HG03558 (cell line): ENCODE results near the gene SERINC5.

ENCODE experiments used
- ATAC-seq: cut with Tn5 transposase; IDR thresholded peaks from one replicate; pipeline ENCODE4 v1.9.1; 2021; ENCODE audit warnings: moderate number of reproducible peaks; ENCODE audit not compliant: unreplicated experiment; ENCODE audit errors: extremely low read depth

The SERINC5 gene

GRCh38 chr5:80255431-80255810 is 427 bp downstream of the SERINC5 start:
- peak; percentile 16 for ATAC-seq

GRCh38 chr5:80254767-80255430 is 949 bp downstream of the SERINC5 start:
- no peak for ATAC-seq

GRCh38 chr5:80251636-80252035 is 4.2 kb downstream of the SERINC5 start:
- ATAC-seq: no peak

DNA sequence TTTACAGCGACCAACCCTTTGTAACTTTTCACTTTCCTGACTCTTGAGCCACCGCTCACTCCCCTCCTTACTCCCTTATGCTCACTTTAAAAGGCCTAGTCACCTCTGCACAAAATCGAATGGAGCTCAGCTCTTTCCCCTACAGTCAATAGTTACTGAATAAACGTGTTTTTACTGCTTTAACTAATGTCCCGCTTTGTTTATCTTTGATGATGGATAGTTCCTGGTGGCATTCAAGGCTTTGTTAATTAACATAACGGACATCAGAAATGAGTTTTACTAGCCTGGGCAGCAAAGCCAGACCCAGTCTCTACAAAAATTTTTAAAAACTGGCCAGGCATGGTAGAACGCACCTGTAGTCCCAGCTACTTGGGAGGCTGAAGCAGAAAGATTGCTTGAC is 5.0 kb downstream of the SERINC5 start:
- no peak for ATAC-seq

DNA sequence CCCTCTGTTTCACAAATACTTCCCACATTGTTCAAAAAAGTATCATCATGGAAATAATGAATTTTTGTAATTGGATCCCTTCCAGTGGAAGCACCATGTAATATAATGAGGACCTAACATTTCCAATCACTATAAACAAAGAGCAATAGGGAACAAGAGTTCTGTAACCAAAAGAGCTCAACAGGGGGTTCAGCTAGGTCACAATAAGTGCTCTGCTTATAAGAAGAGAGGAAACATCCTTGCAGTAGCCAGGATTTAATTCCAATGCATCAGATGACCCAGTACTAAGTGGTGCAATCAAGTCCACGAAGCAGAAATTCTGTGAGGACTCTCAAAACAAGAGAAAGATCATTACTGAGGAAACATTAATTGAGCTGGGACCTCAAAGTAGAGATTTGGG is 5.9 kb downstream of the SERINC5 start:
- no peak for ATAC-seq

DNA sequence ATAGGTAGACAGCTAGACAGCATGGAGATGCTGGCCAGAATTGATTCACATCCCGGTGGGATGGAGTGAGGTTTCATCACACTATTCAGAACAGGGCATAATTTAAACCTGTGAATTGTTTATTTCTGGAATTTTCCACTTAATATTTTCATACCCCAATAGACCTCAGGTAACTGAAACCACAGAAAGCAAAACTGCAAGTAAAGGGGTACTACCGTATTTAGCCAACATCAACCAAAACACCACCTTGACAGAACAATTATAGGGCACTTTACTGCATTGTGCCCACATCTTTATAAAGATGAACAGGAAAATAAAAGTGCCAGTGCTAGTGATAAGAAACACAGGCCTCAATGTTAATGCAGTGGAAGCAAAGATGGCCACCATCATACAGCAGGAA is 7.5 kb downstream of the SERINC5 start:
- no peak for ATAC-seq

- ATAC-seq: peak; percentile 63
These were observed 8.7 kb downstream of the SERINC5 start for GRCh38 chr5:80246995-80247729.

- no peak for ATAC-seq
These were observed 9.7 kb downstream of the SERINC5 start for GRCh38 chr5:80246001-80246758.

DNA sequence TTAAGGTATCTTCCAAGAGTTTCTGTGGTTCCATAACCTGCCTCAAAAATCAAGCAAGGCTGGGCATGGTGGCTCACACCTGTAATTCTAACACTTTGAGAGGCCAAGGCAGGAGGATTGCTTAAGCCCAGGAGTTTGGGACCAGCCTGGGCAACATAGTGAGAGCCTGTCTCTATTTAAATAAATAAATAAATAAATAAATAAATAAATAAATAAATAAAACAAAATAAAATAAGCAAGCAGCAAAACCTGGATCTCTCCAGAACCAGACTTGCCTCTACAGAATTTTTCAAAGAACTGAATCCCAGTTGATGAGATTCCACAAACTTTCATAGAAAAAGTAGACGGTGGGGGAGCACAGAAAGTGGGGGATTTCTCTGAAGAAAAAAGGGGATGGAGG is 12.3 kb downstream of the SERINC5 start:
- no peak for ATAC-seq

DNA sequence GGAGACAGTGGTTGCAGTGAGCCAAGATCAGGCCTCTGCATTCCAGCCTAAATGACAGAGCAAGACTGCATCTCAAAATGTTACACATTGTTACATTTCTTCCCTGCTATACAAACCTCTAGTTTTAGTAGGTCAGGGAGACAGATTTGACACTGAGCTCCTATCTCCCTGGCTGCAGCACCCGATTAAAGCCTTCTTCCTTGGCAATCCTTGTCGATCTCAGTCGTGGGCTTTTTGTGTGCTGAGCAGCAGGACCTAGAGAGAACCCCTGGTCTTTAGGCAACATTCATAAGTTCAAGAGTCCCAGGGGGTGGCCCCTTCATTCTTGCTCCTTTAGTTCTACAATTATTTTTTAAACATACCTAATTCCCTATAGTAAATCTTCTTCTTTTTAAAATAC is 13.0 kb downstream of the SERINC5 start:
- no peak for ATAC-seq

GRCh38 chr5:80240368-80240986 is 15.4 kb downstream of the SERINC5 start:
- ATAC-seq: no peak

DNA sequence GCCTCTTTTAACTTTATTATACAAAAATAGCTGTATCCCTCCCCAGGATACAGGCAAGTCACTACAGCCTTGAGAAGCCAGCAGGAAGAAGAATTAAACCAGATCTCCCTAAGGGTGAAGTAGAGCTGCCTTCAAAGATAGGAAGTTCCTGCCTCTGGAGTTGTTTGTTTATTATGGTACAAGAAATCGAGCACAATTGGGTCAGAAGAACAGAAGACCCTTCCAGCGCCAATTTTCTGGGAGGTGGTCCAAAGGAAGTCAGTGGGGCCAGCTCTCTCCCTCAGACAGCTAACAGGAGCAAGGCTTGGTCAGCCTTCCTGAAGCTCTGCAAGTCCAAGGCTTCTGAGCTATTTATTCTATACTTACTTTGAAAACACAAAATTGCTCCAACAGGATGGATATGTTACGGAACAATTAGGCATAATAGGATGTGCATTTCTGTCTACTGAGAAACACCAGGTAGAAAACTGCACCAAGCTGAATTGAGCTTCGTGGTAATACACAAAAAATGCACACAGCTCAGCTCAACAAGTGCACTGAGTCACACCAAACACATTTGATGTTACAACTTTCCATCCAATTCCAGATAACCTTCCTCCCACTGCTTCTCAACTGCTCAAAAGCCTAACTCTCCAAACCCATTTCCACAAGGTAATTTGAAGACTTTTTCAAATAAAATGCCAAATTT is 16.0 kb downstream of the SERINC5 start:
- ATAC-seq: no peak

DNA sequence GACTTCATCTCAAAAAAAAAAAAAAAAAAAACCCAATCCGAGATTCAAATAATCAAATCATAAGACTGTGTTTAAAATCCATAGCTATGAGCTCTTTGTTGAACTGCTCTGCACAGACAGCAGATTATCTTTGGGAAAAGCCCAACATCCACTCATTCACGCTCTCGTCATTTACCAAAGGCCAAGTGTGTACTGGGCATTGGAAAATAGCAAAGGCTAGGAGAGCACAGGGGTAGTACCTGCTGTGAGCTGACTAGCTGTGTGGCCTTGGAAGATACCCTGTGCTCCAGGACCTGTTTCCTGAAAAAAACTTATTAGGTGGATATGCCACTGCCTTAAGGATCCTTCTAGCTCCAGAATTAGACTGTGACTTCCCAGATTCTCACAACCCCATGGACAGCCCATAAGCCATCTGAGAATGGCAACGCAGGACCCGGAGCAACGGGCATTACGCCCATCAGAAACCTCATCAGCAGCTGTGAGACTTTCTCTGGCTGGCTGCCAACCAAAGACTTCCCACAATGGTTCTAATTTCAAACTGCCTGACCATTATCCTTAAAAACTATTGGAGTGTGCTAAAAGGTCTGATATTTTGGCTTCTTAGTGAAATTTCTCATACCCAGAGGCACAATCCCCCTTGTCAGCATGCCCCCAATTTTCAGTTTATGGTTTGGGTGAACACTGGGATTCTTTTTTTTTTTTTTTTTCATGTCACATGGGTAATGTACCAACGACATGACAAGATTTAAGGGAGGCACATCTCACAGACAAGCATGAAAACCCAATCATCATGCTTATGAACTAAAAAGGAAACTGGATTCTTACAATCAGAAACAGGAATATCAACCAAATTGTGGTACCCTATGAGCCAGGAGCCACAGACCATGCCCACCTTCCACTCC is 16.8 kb downstream of the SERINC5 start:
- ATAC-seq: no peak

DNA sequence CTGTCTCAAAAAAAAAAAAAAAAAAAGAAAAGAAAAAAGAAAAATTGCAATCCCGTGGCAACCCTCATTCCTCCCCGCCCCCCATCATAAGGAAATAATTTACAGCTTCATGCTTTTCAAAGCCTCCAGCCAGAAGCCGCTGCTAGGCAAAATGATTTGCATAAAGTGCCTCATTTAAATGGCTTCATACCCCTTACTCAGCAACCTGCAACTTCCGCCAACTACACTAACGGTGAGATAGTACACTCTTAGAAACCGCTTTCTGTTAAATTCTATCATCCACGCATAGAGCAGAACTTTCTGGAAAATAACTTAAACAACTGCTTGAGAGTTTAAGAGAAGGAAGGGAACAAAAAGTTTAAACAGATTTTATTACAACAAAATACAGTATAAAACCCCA is 17.8 kb downstream of the SERINC5 start:
- ATAC-seq: no peak

DNA sequence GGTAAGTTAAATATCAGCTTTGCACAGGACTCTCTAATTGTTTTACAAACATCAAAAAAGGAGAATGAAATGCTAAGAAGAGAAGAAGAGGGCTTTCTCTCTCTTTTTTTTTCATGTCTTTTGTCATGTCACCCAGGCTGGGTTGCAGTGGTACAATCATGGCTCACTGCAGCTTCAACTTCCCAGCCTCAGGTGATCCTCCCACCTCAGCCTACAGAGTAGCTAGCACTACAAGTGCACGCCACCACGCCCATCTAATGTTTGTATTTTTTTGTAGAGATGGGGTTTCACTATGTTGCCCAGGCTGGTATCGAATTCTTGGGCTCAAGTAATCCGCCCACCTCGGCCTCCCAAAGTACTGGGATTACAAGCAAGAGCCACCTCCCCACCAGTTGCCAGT is 18.6 kb downstream of the SERINC5 start:
- no peak for ATAC-seq

DNA sequence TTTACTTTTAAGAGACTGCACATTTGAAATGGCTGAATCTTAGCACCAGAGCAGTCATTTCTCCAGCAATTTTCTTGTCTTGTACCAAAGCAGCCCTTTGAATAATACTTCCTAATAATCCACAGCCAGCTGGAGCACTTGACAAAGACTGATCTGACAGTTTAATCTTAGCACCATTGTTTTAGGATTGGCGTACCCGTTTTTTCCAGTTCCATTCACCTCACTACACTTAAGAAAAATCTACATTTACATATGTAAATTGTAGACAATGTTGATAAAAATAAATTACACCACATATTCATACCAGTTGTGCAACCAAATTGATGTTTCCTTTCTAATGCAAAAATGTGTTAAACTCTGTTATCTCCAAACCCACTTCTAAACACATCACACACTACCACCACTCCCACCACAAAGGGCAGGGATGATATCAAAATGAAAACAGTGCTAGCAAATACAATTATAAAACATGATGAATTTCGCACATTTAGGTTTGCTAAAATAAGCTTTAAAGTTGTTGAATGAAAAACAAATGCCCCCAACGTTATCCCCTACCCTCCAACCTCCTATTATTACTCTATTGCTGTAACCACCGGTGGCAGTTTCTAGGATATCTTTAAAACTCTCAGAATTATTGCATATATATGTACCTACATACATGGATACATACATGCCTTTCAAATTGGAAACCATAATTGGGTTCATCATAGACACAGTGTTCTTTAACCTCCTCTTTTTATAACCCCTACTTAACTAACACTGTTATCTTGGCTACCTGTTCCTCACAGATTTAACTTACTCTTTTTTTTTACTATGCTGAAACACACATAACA is 21.5 kb downstream of the SERINC5 start:
- ATAC-seq: no peak

DNA sequence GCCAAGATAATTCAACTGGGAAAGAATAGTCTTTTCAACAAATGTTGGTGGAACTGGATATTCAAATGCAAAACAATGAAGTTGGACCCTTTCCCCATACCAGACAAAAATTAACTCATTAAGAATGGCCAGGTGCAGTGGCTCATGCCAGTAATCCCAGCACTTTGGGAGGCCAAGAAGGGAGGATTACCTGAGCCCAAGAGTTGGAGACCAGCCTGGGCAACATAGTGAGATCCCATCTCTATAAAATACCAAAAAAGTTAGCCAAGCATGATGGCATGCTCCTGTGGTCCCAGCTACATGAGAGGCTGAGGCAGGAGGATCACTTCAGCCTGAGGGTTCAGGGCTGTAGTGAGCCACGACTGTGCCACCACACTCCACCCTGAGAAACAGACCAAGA is 24.2 kb downstream of the SERINC5 start:
- no peak for ATAC-seq

DNA sequence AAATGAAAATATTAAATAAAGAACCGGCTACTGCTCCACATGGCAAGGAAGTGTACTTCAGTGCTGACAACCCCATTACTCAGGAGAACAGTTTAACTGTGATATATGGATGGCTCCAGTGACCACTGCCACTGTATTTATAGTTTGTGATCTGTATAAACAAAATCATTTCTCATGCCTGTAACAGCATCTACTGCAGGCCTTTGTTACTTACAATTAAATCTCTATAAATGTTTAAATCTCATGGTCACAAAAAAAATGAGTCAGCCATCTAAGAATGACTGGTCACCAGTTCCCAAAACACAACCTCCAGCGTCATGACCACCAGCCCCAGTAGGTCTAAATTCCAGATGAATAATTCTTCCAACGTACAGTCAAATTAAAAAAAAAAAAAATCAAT is 24.6 kb downstream of the SERINC5 start:
- no peak for ATAC-seq
